Colon (tissue), 2 donors: ENCODE results near the gene SNRPA1.
"Not testable (repeated sequence)": the region's sequence is repeated elsewhere in the genome, so short reads cannot be mapped to it uniquely, and the experiment has no call there.

ENCODE experiments used
- FAIRE-seq: peaks from 2 replicates; lab custom pipeline; 2012; peaks lifted over from hg19 to GRCh38; lab: Jason Lieb, UNC
- donor health status: control.
- donor health status: control.

SNRPA1 gene

DNA sequence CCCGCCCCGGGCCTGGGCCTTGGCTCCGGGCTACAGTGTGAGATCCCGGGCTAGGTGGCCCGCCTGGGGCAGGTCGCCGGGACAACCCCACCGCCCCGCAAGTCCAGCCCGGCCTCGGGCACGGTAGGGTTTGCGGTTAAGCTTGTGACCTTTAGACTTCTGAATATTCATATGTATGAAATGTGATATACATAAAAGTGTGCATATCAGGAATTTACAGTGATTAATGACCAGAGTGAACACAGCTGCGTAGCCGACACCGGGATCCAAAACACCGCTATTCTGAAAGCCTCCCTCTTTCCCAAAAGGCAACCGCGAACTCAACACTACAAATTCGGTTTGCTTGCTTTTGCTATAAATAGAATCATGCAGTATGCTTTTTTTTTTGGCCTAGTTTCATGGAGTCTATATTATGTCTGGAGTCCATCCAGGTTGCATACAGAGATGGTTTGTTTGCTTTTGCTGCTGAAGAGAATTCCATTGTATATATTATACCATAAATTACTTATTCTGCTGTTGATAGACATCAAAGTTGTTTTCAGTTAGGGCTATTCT lies 636 bp upstream of the SNRPA1 start:
- FAIRE-seq = no peak

DNA sequence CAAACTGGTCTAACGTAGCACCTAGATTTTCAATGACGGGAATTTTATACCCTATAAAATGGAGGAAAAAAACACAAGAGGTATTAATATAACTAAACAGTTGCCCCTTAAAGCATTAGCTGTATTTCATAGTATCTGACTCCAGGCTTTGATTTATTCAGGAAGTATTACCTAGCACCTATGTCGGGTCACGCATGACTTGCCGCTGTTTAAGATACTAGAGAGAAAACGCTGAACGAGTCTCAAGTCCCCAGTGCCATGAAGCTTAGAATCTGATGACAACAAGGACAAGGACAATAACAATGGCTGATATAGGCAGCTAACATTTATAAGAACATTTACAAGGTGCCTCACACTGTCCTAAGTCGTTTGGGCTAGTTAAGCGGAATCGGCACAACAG lies 1.9 kb downstream of the SNRPA1 start:
- no peak for FAIRE-seq

DNA sequence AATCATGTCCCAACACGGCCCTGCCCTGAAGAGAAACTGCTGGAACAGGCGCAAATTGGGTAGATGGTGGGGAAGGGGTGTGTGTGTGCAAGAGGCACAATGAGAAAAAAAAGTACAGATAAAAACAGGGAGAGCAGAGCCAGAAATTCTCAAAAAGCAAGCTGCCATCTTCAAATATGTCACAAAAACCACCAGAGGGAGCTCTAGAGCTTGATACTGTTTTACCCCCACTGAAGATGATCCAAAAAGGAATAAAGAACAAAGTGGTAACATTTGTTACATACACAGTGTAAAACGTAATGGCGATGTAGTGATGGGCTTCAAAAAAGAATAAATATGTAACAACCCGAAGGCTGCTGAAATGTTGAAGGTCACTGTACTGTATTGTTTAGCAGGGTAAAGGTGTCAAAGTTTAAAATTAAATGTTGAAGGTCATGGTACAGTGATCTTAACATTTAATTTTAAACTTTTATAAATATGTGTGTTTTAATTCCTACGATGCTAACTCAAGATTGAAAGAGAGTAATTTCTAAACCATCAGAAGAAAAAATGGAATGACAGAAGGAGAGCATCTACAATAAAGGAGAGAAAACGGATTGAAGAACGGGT lies 6.0 kb downstream of the SNRPA1 start:
- FAIRE-seq = no peak

DNA sequence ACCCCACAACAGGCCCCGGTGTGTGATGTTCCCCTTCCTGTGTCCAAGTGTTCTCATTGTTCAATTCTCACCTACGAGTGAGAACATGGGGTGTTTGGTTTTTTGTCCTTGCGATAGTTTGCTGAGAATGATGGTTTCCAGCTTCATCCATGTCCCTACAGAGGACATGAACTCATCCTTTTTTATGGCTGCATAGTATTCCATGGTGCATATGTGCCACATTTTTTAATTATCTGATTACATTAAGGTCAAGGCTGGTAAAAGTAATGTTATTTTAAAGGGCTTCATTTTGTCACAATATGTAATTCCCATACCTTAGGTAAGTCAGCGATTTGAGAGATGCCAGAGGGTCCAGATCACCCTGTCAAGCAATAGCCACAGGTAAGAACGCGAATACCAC lies 7.7 kb downstream of the SNRPA1 start:
- not testable (repeated sequence) for FAIRE-seq

DNA sequence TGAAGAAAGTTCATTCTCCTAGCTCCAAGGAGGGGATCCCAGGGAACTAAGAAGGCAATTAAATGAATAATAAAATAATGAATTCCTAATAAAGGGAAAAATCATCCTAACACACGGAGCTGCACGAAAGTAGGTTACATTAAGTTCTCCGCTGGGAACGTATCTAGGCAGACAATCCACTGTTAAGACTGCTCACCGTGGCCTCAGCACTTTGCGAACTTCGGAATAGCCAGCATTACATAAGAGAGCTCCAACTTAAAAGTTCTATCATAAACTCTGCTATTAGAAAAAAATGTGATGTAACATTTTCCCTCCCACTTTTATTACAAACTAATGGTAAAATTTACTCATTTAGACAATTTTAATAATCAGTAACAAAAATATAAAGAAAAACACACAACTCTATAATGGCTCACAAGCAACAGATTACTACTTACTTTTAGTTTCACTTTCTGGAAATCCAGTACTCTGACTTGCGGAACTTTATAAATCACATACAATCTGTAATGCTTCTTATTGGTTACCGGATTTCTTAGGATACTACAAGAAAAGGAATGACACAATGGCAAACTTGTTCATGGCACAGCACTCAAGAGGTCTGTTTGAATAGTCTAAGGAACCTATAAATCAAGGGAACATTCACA lies 8.5 kb downstream of the SNRPA1 start:
- FAIRE-seq = no peak

DNA sequence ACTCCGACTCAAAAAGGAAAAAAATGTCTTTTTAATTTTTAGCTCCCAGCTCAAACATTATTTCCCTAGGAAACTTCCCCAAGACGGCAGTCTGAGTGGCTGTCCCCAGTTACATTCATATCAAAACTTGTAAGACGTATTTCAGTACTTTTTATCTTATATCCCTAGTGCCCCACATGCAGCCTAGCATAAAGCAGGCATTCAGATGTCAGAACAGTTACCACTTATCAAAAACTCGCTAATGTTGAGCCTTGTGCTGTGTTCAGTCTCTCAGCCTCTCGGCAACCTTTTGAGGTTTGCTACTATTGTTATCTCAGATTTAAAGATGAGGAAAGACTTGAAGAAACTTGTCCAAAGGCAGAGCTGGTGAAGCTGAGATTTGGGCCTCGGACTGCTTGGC lies 11.1 kb downstream of the SNRPA1 start:
- FAIRE-seq = no peak

DNA sequence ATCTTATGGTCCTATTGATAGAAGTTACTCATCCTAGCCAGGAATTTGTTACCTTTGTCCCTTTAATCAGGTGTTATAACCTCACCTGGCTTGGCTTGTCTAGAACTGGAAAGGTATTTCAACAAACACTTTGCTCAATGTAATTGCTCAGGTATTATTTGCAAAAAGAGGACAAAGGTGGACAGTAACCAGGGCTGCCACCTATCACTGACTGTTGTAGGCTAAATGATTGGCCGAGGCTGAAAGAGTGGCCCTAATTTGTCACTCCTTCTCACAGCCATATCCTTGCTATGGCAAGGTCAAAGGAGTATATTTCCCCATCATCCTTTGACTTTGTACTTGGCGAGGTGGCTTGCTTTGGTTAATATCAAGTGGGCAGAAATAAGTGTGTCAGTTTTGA lies 15.0 kb downstream of the SNRPA1 start:
- FAIRE-seq = no peak

DNA sequence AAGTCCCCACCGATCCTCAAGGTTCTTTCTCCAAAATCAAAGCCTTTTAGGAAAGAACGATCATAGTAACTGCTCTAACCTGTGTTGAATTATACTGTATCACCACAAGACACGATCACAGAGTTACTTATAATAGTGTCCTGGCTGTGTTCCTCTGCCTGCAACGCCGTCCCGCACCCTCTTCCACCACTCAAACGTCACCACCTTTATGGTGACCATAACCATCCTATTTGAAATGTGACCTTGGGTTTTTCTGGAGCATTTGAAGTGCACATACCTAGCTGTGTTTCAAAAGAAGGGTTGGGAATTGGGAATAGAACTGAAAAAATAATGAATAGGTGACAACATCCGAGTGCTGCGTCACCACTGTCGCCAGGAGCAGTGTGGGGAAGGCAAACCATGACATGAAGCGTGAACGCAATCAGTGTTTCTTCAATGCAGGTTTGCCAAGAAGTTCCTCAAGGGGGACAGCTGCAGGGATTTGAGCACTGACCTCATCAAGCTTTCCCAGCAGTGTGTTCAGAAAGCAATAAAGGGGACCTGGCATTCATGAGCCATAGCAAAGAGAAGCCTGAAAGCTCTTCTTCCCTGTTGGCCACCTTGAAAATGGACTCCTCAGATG lies 17.0 kb downstream of the SNRPA1 start:
- FAIRE-seq = no peak

DNA sequence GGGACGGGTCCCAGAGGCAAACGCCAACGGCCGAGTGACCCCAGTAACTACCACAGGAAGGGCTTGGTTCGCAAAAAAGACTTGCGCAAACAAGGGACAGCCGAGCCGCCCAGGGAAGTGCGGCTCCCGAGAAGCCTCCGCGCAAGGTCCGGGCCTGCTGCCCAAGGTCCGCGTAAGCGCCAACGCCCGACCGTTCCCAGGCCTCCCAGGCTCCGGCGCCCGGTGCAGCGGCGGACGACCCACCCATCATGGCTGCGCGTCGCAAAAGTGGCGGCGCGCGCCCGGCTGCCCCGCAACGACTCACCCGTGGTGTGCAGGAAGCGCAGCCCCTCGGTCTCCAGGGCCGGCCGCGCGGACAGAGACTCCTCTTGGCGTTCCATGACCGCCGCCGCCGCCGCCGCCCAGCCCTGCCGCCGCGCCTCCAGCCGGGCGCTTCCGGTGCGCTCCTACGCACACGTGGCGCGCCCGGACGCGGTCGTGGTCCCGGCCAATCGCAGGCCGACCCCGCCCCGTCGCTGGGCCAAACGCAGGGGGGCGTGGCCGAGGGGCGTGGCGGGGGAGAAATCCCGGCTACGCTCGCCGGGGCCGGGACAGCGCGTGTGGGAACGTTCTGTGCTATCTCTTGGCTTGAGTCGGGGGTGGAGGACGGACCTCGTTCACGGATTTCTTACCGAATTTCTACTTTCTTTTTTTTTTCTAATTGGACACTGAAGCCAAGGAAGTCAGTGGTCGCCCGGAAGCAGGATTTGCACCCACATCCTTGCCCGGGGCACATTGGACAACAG lies 17.8 kb downstream of the SNRPA1 start, which contains the start of gene SELENOS:
TSS of gene SELENOS (minus strand) at position 448 of the 785 bp plus-strand sequence. CDS start at position 380, 68 bp downstream.
- FAIRE-seq = no peak

DNA sequence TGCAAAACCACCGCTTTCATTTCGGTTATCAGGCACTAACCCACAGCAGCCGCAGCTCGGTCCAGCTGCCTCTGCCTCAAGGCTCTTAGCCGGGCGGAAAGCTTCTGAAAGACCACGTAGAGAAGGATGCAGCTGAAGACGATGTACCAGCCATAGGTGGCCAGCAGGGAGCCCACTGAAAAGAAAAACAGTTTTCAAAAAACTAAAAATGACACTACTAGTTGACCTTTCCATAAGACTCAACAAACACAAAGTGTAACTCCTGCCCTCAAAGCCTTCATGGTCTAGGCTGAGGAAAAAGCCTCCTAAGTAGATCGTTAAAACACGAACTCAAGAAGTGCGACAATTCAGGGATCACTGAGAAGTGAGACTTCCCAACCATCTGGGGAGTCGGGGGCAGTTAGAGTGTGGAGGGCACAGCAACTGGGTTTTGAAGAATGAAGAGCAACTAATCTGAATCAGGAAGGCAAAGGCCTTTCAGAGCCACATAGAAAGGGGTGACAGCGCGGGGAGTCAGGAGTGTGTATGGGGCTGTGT lies 18.5 kb downstream of the SNRPA1 start:
- FAIRE-seq = no peak

DNA sequence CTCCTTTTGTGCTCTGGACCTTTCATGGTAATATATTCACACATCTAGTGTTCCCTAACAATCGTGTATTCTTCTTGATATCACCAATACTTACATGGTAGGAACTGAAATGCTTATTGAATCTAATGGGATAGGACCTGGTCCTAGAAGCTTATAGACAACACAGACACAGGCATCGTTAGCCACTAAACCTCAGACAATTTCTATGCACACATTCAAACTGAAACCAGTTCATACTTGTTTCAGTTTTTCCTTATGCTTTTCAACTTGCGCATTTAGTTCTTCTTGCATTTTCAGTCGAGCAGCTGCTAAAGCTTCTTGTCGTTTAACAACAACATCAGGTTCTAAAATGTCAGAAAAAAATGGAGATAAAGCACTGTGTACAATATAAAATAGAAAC lies 20.0 kb downstream of the SNRPA1 start:
- no peak for FAIRE-seq

DNA sequence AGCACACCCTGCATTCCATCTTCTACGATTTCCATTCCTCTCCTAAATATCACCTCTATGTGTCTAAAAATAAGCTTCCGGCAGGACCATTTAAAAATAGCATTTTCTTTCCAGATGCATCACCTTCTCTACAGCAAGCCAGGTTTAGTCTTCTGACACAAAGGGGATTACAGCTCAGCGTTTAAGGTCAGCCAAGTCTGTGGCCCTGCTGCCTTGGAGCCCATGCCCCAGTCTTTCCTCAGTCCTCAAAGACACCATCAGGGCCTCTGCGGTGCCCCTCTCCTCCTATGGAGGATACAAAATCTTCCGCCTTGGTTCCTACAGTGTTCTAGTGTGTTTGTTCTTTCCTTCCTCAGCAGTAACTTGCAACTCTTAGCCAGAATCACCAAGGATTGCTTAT lies 21.5 kb downstream of the SNRPA1 start:
- no peak for FAIRE-seq

DNA sequence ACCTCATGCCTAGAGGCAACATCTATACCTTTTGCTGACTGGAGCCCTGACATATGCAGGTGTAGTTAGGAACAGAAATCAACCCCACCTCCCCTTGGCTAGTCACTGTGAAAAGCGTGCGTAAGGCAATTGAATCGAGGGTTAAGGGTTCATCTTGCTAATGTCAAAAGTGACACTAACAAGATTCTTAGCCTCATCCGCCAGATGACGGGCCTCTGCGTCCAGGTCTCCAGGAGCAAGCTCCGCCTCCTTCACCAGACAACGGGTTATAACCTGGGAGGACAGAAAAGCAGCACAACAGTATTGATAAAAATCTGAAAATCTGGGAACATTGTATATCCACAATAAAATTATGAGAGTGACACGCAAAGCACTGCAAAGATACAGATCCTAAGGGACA lies 22.5 kb downstream of the SNRPA1 start:
- no peak for FAIRE-seq

DNA sequence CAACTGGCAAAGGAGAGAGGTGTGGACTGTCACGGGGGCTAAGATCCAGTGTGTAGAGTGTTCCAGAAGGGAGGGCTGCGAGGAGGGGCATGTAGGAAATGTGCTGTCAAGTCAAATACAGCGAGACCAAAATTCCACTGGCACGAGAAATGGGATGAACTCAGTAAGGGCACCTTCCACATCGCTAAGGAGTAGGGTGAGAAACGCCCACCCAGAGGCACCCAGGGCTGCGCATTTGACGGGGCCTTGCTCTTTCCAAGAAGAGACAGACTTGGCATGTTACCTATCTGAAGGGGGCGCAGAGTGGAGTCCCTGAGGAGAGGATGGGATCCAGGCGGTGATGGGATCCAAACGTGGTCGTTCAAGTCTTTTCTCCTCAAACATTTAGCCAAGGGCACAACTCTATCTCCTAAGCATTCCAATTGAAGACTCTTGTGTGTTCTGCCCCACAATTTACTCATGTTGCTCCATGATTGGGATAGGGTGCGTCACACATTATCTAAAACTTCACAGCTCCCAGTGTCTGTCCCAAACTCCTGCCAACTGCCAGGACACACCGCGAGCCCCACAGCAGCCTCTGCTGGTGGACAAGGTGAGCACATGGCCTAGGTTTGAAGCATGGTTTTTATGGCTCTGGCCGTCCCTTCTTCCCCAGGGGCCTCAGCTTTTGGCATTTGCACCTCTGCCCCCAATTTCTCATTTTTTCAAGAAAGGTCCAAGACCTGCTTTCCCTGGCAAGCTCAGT lies 25.4 kb downstream of the SNRPA1 start:
- no peak for FAIRE-seq

DNA sequence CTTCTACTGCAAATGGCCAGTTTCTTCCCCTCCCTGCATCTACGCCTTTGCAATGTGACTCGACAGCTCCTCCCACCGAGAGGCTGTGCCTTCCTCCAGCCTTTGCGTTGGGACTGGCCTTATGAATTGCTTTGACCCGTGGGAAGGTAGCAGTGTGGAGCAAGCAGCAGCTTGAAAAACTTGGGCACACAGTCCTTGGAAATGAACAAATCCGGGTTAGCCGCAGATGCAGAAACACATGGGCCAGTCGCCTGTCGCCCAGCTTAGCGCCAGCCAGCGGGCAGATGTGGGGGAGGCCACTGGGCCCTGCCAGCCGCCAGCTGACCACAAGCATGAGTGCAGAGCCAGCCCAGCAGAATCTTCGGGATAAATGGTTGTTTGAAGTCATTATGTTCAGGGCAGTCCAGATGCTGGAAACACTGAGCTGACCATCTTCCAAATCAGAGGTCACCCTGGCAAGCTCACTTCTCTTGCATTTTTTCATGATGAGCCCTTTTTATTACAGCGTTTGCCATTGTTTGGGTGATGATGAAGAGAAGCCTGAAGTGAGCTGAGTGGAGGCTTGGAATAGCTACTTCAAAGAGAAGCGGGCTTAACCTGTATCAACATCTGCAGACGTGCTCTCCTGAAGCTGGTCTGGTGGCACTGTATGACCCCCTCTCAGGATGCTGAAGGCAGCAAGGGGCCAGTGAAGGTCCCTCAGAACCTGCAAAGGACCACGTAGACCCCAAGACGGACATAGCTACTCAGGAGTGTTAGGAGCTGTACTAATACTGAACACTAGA lies 27.5 kb downstream of the SNRPA1 start:
- no peak for FAIRE-seq

DNA sequence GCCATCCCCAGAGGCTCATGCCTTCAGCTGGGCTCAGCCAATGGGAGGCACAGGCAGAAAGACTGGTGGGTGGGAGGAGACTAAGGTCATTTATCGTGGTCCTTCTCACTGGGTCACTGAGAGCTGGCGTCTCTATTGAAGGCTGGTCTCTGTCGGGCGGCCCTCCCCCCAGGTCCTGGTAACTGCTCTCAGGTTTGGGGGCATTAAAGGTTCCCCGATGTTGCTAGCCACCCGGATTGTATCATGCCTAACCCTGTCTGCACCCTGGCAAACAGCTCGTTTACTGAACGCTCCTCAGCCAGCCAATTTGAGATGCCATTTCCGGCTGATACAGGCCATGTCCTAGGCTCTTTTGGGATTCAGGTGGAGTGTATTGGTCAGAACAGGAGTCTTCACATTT lies 28.3 kb downstream of the SNRPA1 start:
- no peak for FAIRE-seq

DNA sequence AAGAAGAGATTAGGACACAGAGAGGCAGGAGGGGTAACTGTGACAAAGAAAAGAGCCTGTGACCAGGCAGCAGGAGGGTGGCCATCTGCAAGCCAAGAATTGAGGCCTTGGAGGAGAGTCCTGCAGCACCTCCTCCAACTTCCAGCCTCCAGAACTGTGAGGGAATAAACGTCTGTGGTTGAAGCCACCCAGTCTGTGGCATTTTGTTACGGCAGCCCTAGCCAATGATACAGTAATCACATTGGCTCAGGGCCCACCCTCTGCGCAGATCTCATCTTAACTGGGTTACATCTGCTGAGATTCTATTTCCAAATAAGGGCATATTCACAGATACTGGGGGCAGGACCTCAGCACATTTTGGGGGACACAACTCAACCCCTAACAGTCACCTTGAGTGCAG lies 29.0 kb downstream of the SNRPA1 start:
- FAIRE-seq = no peak

DNA sequence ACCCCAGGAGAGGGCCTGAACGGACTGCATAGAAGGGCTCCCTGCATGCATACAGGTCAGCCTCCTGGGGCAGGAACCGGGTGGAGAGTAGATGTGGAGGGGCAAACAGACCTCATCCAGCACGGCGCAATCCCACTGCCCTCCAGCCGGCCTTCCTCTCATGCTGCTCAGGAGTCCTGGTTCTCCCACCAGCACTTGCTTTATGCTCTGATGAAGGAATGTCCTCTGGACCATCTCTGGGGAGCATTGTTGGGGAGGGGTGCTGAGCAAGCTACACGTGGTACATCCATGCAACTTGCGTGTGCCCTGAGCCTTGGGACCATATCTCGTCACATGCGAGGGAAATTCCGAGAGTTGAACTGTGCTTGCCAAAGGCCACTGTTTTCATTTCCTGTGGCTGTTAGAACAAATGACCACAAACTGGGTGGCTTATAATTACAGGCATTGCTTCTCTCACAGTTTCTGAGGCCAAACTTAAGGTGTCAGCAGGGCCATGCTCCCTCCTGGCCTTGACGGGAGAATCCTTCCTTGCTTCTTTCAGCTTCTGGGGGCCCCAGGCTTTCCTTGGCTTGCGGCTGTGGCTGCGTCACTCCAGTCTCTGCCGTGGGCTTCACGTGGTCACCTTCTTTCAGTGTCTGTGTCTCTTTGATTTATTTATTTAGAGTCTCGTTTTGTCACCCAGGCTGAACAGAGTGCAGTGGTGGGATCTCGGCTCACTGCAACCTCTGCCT lies 30.0 kb downstream of the SNRPA1 start:
- no peak for FAIRE-seq

DNA sequence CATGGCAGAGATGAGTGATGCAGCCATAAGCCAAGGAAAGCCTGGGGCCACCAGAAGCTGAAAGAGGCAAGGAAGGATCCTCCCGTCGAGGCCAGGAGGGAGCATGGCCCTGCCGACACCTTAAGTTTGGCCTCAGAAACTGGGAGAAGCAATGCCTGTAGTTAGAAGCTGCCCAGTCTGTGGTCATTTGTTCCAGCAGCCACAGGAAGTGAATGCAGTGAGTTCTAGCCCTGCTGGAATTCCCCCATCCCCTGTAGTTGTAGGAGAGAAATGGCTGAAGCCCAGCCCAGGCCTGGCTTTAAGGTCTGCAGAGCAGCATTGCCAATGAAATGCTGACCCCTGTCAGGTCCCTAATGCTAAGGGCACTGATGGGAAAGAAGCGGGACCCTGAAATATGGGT lies 31.0 kb downstream of the SNRPA1 start:
- FAIRE-seq = no peak

DNA sequence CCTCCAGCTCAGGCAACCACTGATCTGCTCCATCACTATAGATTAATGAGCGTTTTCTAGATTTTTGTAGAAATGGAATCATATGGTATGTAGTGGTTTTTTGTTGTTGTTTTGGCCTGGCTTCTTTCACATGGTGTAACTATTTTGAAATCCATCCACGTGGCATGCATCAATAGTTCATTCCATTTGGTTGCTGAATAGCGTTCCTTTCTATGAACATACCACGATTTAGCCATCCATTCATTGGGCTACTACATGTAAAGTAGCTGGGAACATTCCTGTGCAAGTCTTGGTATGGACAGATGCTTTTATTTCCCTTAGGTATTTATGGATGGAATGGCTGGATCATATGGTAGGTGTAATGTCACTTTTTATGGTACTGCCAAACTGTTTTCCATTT lies 32.5 kb downstream of the SNRPA1 start:
- no peak for FAIRE-seq
